GM19463 (cell line): Measurements from ENCODE around the gene PLCG2.
"Not testable (repeated sequence)": the region's sequence is repeated elsewhere in the genome, so short reads cannot be mapped to it uniquely, and the experiment has no call there.

ENCODE experiments used
- ATAC-seq: cut with Tn5 transposase; IDR thresholded peaks from one replicate; pipeline ENCODE4 v1.9.1; 2021; ENCODE audit warnings: mild to moderate bottlenecking, moderate library complexity; ENCODE audit not compliant: unreplicated experiment

PLCG2 gene

DNA sequence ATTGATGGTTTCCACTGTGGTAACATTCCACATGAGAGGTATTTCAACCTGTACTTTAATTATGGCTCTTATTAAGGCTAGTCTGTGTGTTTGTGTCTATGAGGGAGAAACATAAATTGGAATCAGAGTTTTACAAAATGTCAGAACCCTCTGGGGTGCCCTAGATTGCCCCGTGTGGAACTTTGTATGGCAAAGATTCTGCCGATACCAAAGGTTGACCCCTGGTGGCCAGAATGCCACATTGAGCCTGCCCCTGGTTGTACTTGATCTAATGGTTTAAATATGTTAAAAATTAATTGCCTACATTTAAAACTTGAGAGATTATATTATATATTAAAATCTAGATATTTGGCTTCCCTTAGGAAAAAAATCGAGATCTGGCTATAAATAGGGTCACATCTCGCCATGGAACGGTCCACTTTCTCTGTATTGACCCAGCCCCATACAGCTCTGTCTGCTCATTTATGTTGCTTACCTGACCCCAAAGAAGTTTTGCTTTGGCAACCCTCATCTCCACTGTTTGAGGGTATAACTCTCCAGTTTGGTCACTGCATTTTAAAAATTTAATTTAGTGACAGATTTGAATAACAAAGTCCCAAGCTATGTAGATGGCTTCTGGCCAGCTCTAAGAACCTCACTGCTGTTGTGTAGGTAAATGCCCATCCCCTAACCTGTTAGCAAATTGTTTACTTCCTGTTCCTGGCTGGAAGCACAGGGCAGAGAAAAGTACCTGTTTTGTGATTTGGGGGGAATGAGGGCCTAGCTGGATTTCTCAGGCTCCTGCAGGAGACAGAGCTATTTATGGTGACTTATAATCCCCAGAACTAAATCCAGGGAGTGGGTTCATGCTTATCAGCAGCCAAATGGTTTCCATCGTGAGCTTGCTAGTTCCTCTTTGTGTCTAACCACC is 95.0 kb downstream of the PLCG2 start:
- ATAC-seq, result no peak

DNA sequence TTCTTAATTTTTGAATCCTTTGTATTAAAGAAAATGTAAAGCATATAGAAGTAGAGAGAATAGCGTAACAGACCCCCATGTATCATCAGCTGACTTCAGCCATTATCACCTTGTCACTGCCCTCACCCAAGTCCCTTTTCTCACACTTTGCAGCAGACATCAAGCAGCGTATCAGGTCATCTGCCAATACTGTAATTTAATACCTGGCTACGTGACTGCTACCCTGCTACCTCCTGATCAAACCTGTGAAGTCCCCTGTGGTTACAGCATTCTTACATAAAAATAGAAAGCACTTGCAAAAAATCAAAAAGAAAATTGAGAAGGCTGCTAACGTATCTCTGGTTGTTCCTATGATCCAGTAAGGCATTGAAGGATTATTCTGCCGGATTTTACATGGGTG is 96.4 kb downstream of the PLCG2 start:
- no peak for ATAC-seq

DNA sequence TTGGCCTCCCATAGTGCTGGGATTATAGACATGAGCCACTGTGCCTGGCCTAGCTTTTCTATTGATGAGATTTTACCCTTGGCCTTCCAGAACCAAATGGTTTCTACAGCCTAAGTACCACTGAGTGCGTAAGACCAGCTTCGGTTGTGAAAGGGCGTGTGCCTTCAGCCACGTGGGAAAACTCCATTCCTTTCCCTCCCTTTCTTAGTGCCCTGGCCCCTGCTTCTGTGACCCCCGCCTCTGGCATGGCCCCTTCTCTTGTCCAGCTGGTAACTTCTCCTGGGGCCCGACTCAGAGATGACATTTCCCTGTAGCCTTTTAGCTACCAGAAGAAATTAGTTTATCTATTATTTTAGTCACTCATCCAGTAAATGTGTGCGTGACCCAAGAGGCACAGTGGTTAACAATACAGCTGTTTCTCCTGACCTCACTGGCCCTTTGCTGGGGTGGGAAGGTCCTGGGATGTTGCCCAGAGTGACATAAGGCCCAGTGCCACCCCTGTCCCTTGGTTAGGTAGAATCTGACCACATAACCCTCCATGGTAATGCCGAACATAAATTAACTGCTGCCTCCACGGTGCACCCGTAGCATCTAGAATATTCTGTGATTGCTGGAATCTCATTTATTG is 97.3 kb downstream of the PLCG2 start:
- no peak for ATAC-seq

DNA sequence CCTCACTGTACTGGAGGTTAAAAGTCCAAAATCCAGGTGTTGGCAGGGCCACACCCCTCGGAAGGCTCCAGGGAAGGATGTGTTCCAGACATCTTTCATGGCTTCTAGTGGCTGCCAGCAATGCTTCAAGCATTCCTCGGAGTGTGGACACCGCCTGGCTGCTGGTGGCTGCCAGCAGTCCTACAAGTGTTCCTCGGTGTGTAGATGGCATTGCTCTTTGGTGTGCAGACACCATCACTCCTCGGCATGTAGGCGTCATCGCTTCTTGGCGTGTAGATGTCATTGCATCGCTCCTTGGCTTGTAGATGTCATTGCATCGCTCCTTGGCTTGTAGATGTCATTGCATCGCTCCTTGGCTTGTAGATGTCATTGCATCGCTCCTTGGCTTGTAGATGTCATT is 98.4 kb downstream of the PLCG2 start:
- not testable (repeated sequence) for ATAC-seq

DNA sequence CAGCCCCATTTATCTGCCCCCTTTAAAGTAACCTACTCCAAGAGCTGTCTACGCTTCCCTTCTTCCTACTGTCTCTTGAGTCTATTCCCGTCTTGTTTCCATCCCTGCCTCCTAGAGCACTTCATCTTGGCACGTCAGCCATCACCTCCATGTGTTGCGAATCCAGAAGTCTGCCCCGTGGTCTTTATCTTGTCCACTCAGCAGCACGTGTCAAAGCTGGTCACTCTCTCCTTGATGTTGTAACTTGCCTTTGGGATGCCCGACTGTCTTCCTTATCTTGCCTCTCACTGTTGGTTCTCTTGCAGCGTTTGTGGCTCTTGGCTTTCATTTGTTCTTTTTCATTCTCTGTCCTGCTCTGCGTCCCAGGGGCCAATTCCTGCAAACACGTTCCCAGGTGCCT is 99.4 kb downstream of the PLCG2 start:
- ATAC-seq, result no peak

DNA sequence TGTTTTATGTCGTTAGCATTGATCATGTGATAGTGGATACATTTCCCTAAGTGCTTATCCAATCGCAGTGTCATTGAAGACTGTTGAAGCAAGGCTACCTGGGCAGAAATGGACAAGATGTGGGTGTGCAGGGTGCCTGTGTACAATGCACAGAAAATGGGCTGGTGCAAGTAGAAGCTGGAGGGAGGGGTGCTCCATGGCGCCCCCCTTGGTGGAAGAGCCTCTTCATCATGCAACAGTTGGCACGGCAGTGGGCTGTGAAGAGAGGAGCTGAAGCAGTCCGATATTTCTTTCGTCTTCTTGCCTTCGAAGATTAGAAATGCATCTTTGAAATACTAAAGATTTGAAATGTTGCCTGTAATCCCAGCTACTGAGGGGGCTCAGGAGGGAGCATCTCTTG is 100.5 kb downstream of the PLCG2 start:
- ATAC-seq, result no peak

DNA sequence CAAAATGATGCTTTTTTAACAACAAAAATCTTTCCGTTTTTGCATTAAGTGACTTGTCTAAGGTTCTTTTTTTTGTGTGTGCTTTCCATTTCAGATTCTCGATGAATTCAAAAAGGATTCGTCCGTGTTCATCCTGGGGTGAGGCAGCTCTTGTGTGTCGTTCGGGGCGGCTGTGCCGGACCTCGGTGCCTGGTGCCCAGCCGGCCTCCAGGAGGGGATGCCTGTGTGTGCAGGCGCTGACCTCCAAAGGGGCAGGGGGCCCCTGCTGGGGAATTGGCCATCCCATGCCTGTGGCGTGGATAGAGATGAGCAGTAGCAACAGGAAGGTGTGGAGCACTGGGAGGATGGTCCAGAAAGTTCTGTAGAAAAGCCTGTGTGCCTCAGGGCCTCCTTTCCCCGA is 101.7 kb downstream of the PLCG2 start:
- ATAC-seq, result no peak

DNA sequence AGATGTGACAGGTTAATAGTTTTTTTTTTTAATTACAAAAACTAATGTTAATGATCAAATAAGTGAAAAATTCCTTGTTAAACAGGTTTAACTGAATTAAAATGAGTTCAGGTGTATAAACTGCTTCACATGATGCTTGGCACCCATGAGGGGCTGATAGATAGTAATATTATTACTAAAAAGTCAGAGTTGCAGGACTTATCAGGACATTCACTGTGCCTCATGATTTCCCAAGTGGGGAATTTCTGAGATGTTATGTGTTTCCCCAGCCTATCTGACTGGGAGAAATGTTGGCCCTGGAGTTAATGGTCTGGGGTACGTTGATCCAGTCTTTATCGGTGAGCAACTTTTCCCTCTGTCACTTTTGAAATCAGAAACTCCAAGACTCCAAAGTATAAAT is 102.1 kb downstream of the PLCG2 start:
- no peak for ATAC-seq

DNA sequence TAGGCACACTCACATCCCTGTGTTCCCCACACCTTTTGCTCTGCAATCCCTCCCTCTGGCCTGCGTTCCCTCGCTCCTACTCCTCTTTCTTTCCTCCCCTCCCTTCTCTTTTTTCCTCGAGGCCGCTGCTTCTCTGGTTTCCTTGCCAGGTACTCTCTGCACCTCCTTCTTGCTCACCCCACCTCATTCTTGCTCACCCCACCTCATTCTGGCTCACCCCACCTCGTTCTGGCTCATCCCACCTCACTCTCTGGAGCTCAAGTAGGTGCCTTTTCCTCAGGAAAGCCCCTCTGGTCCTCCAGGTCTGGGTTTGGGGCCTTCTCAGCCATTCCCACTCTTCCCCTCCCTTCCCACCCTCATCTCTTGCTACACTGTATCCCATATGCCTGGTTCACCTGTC is 103.5 kb downstream of the PLCG2 start:
- no peak for ATAC-seq

DNA sequence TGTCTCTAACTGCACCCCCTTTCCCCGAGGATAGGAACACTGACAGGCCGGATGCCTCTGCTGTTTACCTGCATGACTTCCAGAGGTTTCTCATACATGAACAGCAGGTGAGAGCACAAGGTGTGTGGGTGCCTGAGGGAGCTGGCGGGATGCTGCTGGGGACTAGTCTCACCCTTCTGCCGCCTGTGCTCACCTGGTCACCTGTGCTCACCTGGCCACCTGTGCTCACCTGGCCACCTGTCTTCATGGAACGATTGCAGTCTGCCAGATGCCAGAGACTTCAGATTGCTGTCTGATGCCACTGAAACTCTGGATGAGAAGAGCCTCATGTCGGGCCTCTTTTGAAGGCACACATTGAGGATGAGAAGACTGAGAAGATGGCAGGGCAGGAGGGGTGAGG is 104.1 kb downstream of the PLCG2 start:
- no peak for ATAC-seq

DNA sequence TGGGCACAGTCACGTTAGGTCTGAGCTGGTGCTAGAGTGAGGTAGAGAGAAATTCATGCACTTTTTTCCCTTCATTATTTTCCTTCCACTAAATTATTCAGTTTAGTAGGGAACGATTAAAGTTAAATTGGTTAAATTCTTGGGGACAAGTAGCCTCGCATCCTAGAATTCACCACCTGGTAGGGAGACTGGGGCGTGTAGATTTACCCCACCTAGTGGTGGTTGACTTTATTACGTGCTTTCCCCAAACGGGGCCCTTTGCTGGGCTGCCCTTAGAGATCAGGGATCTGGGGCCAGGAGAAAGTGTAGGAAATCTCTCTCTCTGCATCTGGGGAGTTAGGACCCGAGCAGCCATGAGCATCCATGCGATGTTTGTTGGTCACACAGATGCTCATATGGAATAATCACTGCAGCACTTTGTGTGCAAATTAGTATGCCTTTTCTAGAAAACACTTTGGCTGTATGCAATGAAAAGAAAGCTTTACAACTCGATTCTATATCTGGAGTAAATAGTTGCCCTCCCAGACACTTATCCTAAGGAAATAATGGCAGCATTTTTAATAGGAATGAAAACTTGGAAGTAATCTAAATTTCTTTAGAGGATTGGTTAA is 107.0 kb downstream of the PLCG2 start:
- ATAC-seq, result no peak

DNA sequence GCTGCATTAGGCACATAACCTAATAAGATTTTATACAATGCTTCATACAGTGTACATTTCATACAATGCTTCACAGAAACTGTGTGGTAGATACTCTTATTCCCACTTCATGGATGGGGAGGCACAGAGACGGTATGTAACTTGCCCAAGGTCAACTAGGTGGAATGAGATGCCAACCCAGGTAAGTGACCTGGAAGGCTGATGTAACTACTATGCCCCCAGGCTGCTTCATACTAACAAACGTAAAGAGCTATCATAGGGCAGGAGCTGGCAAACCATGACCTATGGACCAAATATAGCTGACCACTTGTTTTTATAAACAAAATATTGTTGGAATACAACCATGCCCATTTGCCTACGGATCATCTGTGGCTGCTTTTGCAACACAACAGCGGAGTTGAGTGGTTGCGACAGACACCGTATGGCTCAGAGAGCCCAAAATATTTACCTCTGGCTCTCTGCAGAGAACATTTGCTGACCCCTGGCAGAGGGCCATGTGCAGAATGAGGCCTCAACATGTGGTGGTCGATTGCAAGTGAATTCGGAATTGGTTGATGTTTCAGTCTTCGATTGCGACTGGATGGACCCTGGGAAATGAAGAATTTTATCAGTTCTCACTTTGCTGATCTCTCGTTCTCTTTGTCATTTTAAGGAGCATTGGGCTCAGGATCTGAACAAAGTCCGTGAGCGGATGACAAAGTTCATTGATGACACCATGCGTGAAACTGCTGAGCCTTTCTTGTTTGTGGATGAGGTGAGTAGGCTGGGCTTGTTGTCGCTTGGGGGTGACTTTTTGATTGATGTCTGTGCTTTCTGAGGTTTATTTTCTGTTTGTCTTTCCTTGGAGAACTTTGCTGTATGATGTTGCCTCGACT is 109.7 kb downstream of the PLCG2 start:
- ATAC-seq, result no peak

DNA sequence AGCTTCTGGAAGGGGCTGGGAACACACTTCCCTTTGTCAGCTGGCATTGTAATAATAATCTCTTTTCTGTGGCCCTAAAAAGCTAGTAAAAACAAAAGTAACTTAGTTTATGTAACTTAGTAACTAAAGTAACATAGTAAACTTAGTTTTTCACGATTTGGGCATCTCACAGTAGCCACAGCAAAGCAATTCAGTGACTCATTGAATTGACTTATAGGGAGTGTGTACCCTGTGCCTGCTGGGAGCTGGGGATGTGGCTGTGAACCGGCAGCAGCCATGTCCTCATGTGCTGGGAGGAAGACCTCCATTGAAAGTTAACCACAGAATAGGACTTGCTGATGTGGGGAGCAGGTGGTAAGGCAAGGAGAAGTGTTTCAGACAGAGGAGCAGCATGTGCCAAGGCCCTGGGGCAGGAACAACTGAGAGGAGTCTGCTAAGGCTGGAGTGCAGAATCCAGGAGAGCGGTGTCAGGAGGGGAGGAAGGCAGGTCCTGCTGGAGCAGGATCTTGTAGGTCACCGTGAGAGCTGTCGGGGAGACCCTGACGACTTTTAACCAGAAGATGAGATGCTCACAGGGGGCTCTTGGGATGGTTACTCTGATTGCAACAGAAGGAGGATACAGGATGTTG is 112.8 kb downstream of the PLCG2 start:
- ATAC-seq, result no peak

DNA sequence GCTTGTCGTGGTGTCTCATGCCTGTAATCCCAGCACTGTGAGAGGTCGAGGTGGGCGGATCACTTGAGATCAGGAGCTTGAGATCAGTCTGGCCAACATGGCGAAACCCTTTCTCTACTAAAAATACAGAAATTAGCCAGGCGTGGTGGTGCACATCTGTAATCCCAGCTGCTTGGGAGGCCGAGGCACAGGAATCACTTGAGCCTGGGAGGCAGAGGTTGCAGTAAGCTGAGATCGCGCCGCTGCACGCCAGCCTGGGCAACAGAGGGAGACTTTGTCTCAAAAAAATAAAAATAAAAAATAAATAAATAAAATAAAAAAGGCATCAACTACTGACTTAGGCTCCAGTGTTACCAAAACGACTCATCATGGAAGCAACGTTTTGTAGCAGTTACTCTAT is 115.5 kb downstream of the PLCG2 start:
- no peak for ATAC-seq

DNA sequence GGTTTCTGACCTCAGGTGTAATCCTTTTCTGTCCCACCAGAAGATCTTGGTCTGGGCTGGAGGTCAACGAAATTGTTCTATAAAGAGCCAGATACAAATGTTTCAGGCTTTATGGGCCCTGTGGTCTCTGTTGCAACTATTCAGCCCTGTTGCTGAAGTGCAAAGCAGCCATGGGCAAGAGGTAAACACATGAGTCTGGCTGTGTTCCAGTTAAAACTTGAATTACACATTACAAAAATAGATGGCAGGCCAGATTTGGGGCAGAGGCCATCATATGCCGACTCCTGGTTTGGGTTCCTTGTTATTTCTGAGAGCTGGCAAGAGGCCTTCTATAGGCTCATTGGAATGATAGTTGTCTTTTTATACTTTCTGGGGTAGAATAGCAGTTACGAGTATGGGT is 117.8 kb downstream of the PLCG2 start:
- ATAC-seq, result no peak

DNA sequence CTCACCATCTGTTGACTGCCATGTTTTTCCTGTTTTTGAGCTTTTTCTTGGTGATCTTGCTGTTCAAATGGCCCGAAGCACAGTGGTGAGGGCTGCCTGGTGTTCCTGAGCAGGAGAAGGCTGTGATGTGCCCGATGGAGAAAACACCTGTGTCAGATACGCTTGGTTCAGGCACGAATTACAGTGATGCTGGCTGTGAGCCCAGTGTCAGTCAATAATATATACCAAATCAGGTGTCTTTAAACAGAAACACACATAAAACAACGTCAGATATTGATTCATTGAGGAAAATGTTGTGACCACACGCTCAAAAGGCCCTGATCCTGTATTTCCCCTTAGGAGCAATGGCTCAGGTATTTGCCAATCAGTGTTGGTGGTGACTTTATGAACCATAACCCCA is 120.5 kb downstream of the PLCG2 start:
- ATAC-seq, result no peak

DNA sequence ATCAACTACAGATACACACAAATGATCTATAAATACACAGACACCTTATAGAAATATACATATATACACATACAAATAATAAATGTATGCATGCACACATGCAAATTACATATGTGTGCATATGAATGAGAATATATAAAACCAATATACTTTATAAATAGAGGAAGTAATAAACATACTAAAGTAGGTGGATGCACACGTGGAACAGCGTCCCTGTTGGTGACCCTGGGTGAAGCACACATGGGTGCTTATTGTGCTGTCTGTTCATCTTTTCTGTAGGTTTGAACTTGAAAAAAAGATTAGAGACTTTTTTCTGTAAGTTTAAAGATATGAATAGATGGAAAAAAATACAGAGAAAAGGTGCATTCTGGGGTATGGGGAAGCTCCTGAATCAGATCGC is 120.9 kb downstream of the PLCG2 start:
- ATAC-seq, result no peak

DNA sequence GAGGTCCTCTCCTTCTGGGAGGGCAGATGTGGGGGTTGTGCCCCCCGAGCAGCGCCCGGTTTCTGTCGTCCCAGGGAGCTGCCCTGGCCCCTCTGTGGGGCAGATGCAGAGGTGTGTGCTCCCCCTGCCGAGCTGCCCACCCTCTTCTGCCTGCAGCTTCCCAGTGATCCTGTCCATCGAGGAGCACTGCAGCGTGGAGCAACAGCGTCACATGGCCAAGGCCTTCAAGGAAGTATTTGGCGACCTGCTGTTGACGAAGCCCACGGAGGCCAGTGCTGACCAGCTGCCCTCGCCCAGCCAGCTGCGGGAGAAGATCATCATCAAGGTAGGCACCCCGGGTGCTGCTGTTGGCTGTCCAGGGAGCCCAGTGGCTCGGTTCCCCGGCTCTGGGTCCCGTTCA is 121.4 kb downstream of the PLCG2 start:
- ATAC-seq, result no peak

DNA sequence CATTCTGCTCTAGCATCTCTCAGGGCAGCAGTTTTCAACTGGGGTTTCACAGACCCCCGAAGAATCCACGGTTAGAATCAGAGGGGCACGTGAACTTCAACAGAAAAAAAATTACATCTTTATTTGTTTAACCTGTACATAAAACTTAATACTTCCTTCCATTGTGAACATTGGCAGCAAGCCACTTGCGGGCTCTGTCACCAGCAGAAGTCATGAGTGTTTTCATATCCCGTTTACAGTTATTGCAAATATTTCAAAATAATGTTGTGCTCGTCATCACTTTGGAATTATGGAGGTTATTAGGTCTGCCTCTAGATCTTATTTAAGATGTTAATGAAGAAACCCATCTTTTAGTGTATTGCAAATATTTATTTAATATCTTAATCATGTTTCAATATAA is 122.4 kb downstream of the PLCG2 start:
- no peak for ATAC-seq

DNA sequence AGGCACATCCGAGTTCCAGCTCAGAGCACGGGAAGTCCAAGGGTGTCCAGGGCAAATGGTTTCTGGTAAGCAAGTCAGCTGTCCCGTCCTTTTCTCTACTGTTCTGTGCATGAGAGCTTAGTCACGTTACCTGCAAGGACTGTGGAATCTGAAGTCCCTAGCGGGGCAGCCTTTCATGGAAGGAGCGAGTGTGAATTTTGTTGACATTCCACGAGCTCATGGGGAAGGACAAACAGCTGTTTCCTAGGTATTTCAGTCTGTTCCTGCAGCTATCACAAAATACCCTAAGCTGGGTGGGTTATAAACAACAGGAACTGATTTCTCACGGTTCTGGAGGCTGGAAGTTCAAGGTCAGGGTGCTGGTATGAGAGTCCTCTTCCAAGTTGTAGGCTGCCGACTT is 122.9 kb downstream of the PLCG2 start:
- no peak for ATAC-seq

DNA sequence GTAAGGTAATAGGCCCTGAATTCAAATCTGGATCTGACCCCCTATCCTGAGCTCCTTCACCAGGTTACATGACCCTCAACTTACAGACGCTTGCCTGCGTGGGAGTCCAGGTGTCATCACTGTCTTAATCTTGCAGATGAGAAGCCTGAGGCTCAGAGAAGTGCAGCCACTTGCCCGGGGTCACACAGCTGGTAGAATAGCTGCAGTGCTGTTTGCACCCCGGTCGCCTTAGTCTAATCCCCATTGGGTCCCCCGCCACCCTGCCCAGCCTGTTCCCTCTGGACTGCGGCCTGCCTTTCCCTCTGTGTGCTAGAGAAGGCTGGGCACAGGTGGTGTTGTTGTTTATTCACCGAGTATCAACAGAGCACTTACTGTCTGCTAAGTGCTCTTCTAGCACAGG is 125.2 kb downstream of the PLCG2 start:
- ATAC-seq, result no peak
